GM12878 (cell line): ENCODE data around the gene MOG.

Source experiments
- NRF1 ChIP-seq: conservative IDR thresholded peaks from 2 replicates; pipeline ENCODE4 v1.6.1; 2011; ENCODE audit warnings: mild to moderate bottlenecking, low read depth, low read length, improper control_type of control experiment
- POLR2A ChIP-seq: IDR thresholded peaks from 2 replicates; pipeline ENCODE4 v1.6.1; 2011; ENCODE audit warnings: low read depth, mild to moderate bottlenecking, low read length
- POU2F2 ChIP-seq: IDR thresholded peaks from 3 replicates; pipeline ENCODE4 v1.6.1; 2011; ENCODE audit warnings: low read depth, mild to moderate bottlenecking, low read length, borderline replicate concordance
- ZNF274 ChIP-seq: IDR thresholded peaks from one replicate; pipeline ENCODE4 v1.8.0; 2011; ENCODE audit not compliant: insufficient read length, insufficient read depth
- TF ChIP-seq, protein P1 (sequence below), 3 experiments: IDR thresholded peaks in 2 of 3; conservative IDR thresholded peaks in 1 of 3; 2 replicates each; pipeline ENCODE4 v1.5.1; 2011; ENCODE audit warnings: low read depth in 3 of 3, low read length in 3 of 3, mild to moderate bottlenecking in 3 of 3, control low read depth in 2 of 3, moderate library complexity in 2 of 3, inconsistent platforms in 1 of 3, mixed read lengths in 1 of 3; ENCODE audit not compliant: control insufficient read depth in 2 of 3, insufficient read depth in 1 of 3; ENCODE audit errors: extremely low read depth in 1 of 3
- TF ChIP-seq, protein P2 (sequence below): IDR thresholded peaks from 2 replicates; pipeline ENCODE4 v1.6.1; 2012; ENCODE audit warnings: low read length, inconsistent platforms

DNA sequence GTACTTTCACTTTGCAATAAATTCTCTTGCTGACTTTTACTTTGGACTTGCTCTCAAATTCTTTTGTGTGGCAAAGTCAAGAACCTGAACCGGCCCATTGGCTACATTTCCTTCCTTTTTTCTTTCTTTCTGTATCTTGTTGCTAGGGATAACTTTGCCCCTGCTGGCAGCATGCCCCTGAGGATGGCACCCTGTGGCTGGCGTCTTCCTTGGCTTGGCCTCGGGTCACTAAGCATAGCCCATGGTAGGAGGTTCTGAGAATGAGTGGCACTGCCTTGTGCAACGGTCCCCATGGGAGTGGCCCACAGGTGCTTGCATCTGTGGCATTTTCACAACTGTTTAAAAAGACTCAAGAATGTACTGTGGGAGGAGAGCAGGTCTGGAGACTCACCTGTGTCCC, 52.3 kb downstream of the MOG start:
- TF ChIP-seq, protein P1, sequence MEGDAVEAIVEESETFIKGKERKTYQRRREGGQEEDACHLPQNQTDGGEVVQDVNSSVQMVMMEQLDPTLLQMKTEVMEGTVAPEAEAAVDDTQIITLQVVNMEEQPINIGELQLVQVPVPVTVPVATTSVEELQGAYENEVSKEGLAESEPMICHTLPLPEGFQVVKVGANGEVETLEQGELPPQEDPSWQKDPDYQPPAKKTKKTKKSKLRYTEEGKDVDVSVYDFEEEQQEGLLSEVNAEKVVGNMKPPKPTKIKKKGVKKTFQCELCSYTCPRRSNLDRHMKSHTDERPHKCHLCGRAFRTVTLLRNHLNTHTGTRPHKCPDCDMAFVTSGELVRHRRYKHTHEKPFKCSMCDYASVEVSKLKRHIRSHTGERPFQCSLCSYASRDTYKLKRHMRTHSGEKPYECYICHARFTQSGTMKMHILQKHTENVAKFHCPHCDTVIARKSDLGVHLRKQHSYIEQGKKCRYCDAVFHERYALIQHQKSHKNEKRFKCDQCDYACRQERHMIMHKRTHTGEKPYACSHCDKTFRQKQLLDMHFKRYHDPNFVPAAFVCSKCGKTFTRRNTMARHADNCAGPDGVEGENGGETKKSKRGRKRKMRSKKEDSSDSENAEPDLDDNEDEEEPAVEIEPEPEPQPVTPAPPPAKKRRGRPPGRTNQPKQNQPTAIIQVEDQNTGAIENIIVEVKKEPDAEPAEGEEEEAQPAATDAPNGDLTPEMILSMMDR (IDR thresholded peaks at IDR 0.05 in 2 of 3, conservative IDR thresholded peaks at IDR 0.05 in 1 of 3; ENCODE audit: control insufficient read depth in 2 of 3, extremely low read depth in 1 of 3, insufficient read depth in 1 of 3, low read depth in 3 of 3, low read length in 3 of 3): no peak
- TF ChIP-seq, protein P2, sequence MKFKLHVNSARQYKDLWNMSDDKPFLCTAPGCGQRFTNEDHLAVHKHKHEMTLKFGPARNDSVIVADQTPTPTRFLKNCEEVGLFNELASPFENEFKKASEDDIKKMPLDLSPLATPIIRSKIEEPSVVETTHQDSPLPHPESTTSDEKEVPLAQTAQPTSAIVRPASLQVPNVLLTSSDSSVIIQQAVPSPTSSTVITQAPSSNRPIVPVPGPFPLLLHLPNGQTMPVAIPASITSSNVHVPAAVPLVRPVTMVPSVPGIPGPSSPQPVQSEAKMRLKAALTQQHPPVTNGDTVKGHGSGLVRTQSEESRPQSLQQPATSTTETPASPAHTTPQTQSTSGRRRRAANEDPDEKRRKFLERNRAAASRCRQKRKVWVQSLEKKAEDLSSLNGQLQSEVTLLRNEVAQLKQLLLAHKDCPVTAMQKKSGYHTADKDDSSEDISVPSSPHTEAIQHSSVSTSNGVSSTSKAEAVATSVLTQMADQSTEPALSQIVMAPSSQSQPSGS: no peak
- no peak for TF ChIP-seq NRF1
- no peak for TF ChIP-seq POLR2A
- no peak for TF ChIP-seq POU2F2
- no peak for TF ChIP-seq ZNF274
